Stimulated activated CD4-positive, alpha-beta T cell treated with anti-CD3 and anti-CD28 coated beads, Interleukin-4, amount 100 ng/mL, for 1 hour (primary cell): ENCODE data around the gene TSPAN16.
"Not testable (repeated sequence)": the region's sequence is repeated elsewhere in the genome, so short reads cannot be mapped to it uniquely, and the experiment has no call there.

Experiments
- DNase-seq: peaks from one replicate; pipeline ENCODE4 v3.0.0-alpha.2; 2020

Gene TSPAN16

GRCh38 chr19:11269408-11269807 lies 26.6 kb upstream of the TSPAN16 start:
- DNase-seq: no peak

- DNase-seq: no peak
These were observed 22.7 kb upstream of the TSPAN16 start for GRCh38 chr19:11273296-11273695.

- no peak for DNase-seq
These were observed 22.0 kb upstream of the TSPAN16 start for GRCh38 chr19:11273989-11274388.

GRCh38 chr19:11274533-11275086 lies 21.4 kb upstream of the TSPAN16 start:
- no peak for DNase-seq

- no peak for DNase-seq
These were observed 17.3 kb upstream of the TSPAN16 start for GRCh38 chr19:11278670-11279069.

GRCh38 chr19:11279505-11280236 lies 16.3 kb upstream of the TSPAN16 start:
- no peak for DNase-seq

- DNase-seq: no peak
These were observed 14.5 kb upstream of the TSPAN16 start for GRCh38 chr19:11281356-11282049.

- DNase-seq: no peak
These were observed 11.4 kb upstream of the TSPAN16 start for GRCh38 chr19:11284515-11284914.

- no peak for DNase-seq
These were observed 9.5 kb upstream of the TSPAN16 start for GRCh38 chr19:11286312-11286974.

- DNase-seq: no peak
These were observed 7.6 kb upstream of the TSPAN16 start for GRCh38 chr19:11288349-11288748.

GRCh38 chr19:11290256-11290655 lies 5.7 kb upstream of the TSPAN16 start:
- no peak for DNase-seq

- no peak for DNase-seq
These were observed 4.5 kb upstream of the TSPAN16 start for GRCh38 chr19:11291415-11291814.

GRCh38 chr19:11291991-11292390 lies 4.0 kb upstream of the TSPAN16 start:
- DNase-seq: no peak

- DNase-seq: peak; percentile 83
These were observed 2.2 kb upstream of the TSPAN16 start for GRCh38 chr19:11293433-11294389.

GRCh38 chr19:11295180-11295579 lies 780 bp upstream of the TSPAN16 start:
- DNase-seq: no peak

GRCh38 chr19:11296264-11296663 lies 304 bp downstream of the TSPAN16 start:
- no peak for DNase-seq

GRCh38 chr19:11299946-11300810 lies 4.2 kb downstream of the TSPAN16 start:
- no peak for DNase-seq

- DNase-seq: no peak
These were observed 4.8 kb downstream of the TSPAN16 start for GRCh38 chr19:11300811-11301120.

GRCh38 chr19:11304936-11305335 lies 9.0 kb downstream of the TSPAN16 start:
- no peak for DNase-seq

GRCh38 chr19:11306337-11306736 lies 10.4 kb downstream of the TSPAN16 start:
- DNase-seq: no peak

- not testable (repeated sequence) for DNase-seq
These were observed 24.5 kb downstream of the TSPAN16 start for GRCh38 chr19:11320278-11320995.
